Coronary artery (tissue), 2 donors: ENCODE data around the gene SIPA1L3.
"Not testable (repeated sequence)": the region's sequence is repeated elsewhere in the genome, so short reads cannot be mapped to it uniquely, and the experiment has no call there.

ENCODE experiments used
- DNase-seq: peaks from one replicate; pipeline ENCODE4 v3.0.0-alpha.2; 2017; ENCODE audit warnings: low spot score
- H3K27ac ChIP-seq, 2 donors: fragments of 200-600 bp; sonication (generic); one replicate each; pipeline ENCODE4 v1.5.1; 2016 to 2019
- H3K4me3 ChIP-seq: fragments of 200-600 bp; sonication (generic); 2 replicates; pipeline ENCODE4 v1.5.1; 2016; ENCODE audit warnings: mild to moderate bottlenecking, moderate library complexity
- TF ChIP-seq, protein P1 (sequence below): fragments of 200-600 bp; sonication (generic); IDR thresholded peaks from one replicate; pipeline ENCODE4 v1.5.1; 2019; ENCODE audit warnings: antibody characterized with exemption

Gene SIPA1L3

DNA sequence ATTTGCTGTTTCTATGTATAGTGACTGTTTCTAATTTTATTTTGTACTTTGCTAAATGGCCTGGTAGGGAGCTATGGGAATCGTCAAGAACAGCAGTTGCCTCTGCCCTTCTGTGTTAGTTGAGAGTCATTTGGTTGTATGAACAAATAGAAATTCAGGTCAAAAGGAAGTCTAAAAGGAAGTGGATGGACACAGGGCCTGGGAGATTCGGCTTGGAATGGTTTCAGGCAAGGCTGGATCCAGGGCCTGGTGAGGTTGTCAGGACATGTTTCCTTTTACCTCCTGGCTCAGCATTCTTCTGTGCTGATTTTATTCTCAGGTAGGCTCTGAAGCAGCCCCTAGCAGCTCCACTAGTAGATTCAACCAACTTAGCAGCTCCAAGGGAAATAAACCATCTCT is 118.9 kb downstream of the SIPA1L3 start:
- TF ChIP-seq, protein P1, sequence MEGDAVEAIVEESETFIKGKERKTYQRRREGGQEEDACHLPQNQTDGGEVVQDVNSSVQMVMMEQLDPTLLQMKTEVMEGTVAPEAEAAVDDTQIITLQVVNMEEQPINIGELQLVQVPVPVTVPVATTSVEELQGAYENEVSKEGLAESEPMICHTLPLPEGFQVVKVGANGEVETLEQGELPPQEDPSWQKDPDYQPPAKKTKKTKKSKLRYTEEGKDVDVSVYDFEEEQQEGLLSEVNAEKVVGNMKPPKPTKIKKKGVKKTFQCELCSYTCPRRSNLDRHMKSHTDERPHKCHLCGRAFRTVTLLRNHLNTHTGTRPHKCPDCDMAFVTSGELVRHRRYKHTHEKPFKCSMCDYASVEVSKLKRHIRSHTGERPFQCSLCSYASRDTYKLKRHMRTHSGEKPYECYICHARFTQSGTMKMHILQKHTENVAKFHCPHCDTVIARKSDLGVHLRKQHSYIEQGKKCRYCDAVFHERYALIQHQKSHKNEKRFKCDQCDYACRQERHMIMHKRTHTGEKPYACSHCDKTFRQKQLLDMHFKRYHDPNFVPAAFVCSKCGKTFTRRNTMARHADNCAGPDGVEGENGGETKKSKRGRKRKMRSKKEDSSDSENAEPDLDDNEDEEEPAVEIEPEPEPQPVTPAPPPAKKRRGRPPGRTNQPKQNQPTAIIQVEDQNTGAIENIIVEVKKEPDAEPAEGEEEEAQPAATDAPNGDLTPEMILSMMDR: no peak
- no peak for DNase-seq
- no peak overlapping the region for H3K27ac ChIP-seq
- no peak overlapping the region for H3K4me3 ChIP-seq

DNA sequence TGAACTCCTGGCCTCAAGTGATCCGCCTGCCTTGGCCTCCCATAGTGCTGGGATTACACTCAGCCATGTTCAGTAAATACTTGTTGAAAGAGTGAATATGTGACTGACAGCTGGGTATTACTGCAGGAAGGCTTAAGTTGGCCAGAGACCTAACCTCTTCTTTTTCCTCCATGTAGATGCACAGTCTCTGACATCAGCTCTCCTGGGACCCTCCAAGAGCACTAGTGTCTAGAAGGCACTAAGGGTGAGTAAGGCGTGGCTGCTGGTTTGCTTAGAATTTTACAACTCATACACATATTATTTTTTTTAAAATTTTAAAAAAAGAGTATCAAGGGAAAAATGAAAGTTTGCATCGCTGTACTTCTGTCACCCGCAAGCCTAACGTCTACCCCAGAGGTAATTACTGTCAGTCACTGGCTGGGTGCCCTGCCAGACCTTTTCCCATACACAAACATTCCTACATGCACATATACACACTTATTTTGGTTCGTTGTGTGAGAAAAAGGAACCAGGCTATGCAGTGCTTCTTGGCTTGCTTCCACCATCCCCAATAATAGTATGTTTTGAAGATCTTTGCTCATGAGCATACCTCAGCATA is 122.0 kb downstream of the SIPA1L3 start:
- no peak overlapping the region for H3K4me3 ChIP-seq
- TF ChIP-seq, protein P1: no peak
- no peak overlapping the region for H3K27ac ChIP-seq
- DNase-seq: no peak

DNA sequence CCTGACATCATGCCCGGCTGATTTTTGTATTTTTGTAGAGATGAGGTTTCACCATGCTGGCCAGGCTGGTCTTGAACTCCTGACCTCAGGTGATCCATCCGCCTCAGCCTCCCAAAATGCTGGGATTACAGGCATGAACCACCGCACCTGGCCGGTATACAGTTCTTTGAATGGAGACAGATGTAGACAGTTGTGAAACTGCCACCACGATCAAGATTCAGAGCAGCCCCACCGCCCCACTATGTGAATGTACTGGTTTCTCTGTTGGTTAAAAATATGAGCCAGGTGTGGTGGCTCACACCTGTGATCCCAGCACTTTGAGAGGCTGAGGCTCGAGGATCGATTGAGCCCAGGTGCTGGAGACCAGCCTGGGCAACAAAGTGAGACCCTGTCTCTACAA is 123.0 kb downstream of the SIPA1L3 start:
- not testable (repeated sequence) for DNase-seq, H3K4me3 ChIP-seq, H3K27ac ChIP-seq

DNA sequence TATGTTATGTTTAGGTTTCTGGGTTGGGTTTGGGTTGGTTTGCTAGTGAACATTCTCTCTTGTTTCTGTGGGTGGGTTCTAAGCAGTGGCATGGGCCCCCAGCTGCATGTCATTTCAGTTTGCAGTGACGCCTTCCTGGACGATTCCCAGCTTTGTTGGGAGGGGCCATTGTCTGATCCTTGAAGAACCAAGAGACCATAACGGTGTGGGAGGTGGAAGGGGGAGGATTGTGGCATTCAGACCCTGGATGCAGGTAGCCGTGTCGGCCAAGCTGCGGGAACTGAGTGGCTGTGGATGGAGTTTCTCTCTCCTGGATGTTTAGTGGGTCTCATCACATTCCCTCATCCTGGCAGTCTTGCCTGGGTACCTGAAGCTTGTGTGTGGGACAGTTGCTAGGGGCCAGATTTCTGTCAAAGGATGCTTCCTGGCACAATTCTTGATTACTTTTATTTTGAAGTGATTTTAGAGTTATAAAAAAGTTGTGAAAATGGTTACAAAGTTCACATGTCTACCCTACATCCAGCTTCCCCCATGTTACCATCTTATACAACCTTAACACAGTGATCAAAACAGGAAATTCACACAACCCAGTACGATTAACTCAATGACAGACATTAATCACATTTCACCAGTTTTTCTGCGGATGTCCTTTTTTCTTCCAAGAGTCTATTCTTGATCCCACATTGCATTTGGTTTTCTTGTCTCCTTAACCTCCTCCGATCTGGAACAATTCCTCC is 123.8 kb downstream of the SIPA1L3 start:
- Histone ChIP-seq H3K4me3 (no peak overlapping the region), H3K27ac (no peak overlapping the region)
- no peak for DNase-seq
- TF ChIP-seq, protein P1: no peak

DNA sequence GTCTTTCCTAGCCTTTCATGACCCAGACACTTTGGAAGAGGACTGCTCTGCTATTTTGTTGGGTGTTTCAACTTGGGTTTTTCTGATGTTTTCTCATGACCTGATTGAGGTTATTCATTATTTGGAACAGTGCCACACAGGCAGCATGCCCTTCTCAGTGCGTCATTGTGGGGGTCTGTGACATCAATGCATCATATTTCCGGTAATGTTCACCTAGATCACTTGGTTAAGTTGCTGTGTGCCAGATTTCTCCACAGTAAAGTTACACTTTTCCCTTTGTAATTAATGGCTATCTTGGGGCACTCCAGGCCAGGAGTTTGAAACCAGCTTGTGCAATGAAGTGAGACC is 124.4 kb downstream of the SIPA1L3 start:
- DNase-seq: no peak
- TF ChIP-seq, protein P1: no peak
- no peak overlapping the region for H3K4me3 ChIP-seq
- no peak overlapping the region for H3K27ac ChIP-seq

DNA sequence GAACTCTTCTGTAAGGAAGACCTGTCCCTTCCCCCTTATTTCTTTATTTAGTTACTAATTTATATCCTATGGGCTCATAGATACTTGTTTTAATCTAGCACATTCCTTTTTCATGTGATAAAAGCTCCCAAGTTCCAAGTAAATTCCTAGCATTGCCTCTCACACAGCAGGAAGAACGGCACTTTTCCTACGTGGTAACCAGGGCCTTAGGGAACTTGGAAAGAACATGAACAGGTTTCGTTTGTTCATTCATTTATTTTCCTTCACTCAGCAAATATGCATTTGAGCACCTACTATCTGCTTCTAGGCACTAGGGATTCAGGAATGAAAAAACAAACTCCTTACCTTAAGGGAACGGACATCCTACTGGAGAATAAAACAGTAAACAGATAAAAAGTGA is 125.1 kb downstream of the SIPA1L3 start:
- TF ChIP-seq, protein P1: no peak
- no peak for DNase-seq
- no peak overlapping the region for H3K4me3 ChIP-seq
- no peak overlapping the region for H3K27ac ChIP-seq

DNA sequence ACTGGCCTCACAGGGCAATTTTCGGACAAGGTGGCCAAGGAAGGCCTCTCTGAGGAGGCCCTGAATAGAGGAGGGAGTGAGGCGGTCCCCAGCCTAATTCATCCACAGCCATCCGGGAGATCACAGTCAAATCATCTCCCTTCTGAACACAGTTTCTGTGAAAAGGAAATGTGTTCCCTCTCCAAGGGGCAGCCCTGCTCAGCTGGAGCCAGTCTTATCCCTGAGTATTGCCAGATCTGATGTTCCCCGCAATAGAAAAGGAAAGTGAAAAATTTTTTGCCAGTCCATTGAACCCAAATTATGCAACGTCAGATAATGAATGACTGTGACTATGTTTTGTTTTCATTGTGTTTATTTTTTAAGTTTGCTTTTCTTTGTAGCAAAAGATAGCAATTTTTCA is 125.9 kb downstream of the SIPA1L3 start:
- H3K27ac ChIP-seq: no peak overlapping the region
- TF ChIP-seq, protein P1: no peak
- no peak overlapping the region for H3K4me3 ChIP-seq
- DNase-seq: no peak
